AG10803 (cell line): ENCODE data around the gene GJD4.

ENCODE experiments used
- DNase-seq: peaks from one replicate; pipeline ENCODE4 v3.0.0; 2010; ENCODE audit warnings: low read depth
- H3K4me3 ChIP-seq: 2 replicates; pipeline ENCODE4 v1.5.1; 2011; ENCODE audit warnings: mild to moderate bottlenecking, low read length, control low read depth
- CTCF ChIP-seq: conservative IDR thresholded peaks from 2 replicates; pipeline ENCODE4 v1.5.1; 2011; ENCODE audit warnings: mild to moderate bottlenecking, low read length, control low read depth, inconsistent platforms

The GJD4 gene

DNA sequence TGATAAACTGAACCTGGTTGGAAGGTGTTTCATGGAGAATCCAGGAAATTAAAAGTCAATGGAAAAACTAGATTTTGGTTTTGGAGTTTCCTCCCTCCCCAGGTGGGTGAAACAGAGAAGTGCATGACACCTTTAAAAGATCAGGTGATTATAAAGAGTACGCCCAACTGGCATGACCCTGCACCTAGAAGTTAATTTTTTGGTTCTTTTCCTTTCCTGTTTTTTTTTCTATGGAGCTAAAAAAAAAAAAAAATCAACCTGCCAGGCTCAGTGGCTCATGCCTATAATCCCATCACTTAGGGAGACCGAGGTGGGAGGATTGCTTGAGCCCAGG lies 7.9 kb downstream of the GJD4 start:
- no peak for TF ChIP-seq CTCF
- no peak for DNase-seq
- no peak overlapping the region for H3K4me3 ChIP-seq

DNA sequence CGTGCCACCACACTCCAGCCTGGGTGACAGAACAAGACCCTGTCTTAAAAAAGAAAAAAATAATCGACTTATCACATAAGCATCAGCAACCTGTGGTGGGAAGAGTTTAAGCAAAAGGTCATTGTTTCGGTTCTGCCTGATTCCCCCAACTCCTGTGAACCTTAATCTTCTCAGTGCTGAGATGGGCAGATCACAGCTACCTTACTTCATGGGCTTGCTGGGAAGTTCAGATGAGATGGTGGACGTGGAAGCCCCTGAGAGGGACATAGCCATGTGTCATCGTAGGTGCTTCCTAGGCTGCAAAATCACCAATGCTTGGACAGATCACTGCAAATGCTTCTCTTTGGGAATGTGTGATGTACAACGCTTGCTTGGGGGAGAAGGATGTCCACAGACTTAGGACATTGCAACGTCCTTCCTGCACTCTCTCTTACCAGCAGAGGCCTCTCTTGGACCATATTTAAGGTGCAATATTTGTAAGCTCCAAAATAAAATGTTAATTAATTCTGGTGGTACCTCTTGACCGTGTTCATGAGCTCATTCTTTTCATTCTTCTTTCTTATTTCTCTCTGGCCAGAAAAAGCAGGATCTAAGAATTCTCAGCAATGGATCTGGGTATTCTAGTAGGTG lies 8.6 kb downstream of the GJD4 start:
- TF ChIP-seq CTCF, result peak; percentile 67
- DNase-seq, result peak; percentile 53
- H3K4me3 ChIP-seq, result no peak overlapping the region

GRCh38 chr10:35614312-35614711 lies 9.2 kb downstream of the GJD4 start:
- no peak for TF ChIP-seq CTCF
- DNase-seq, result no peak
- H3K4me3 ChIP-seq, result no peak overlapping the region

DNA sequence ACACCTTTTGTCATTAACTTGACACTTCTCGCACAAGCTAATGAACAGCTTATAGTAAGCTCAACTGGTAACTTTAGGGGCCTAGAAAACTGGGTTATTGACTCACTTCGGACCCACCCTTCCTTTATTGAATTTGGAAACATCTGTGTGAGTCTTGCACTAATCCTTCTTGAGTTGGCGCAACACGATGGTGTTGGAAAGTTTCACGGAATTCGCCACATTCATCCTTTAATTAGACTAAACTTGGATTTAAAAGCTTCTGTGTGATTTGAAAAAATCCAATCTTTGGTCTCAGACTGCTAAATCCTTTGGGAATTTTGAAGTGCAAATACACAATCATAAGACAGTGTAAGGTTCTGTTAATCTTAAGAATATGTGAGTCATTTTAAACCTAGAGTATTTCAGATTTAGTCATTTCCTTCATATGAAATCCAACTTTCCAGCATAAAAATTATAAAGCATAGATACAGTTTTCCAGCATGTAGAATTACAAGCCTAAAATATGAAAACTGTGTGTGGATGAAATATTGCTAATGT lies 21.9 kb downstream of the GJD4 start:
- H3K4me3 ChIP-seq, result no peak overlapping the region
- TF ChIP-seq CTCF, result no peak
- peak; percentile 27 for DNase-seq

DNA sequence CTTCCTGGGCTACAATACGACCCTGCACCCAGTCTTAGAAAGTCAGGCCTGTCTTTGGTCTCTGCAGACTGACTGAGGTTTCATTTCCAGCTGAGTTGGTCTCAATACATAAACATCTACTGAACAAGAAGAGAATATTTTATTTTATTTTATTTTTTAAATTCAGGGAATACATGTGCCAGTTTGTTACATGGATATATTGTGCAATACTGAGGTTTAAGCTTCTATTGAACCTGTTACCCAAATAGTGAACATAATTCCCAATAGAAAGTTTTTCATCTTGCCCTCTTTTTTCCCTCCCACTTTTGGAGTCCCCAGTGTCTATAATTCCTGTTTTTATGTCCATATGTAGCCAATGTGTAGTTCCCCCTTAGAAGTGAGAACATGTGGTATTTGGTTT lies 26.3 kb downstream of the GJD4 start:
- no peak for DNase-seq
- no peak overlapping the region for H3K4me3 ChIP-seq
- no peak for TF ChIP-seq CTCF

GRCh38 chr10:35632027-35632426 lies 26.9 kb downstream of the GJD4 start:
- H3K4me3 ChIP-seq, result no peak overlapping the region
- DNase-seq, result no peak
- no peak for TF ChIP-seq CTCF

- no peak for TF ChIP-seq CTCF
- no peak overlapping the region for H3K4me3 ChIP-seq
- DNase-seq, result no peak
Measured at GRCh38 chr10:35633006-35633980, 28.2 kb downstream of the GJD4 start.
